ENCODE measurements around the gene EYS. TPM values are rescaled to one million over a fixed set of nuclear protein-coding genes. Genes with fewer than 3 reads are reported as not detected.

Gene EYS
- polyA plus RNA-seq, 1 of the 3 experiments (the other 2 are of a cell fraction) = 0.05 TPM

GRCh38 chr6:64197246-64197645, 1509.8 kb downstream of the EYS start (continued):
- TF ChIP-seq PBX3 (IDR thresholded peaks at IDR 0.05) (no peak), NFIC (IDR thresholded peaks at IDR 0.05; ENCODE audit: borderline replicate concordance) (no peak), EP300 (IDR thresholded peaks at IDR 0.05; ENCODE audit: borderline replicate concordance in 1 of 2, low read depth in 1 of 2, low read length in 1 of 2) (no peak), MXI1 (IDR thresholded peaks at IDR 0.05; ENCODE audit: low read depth, low read length) (no peak), GABPA (IDR thresholded peaks at IDR 0.05; ENCODE audit: low read depth) (no peak), ELF1 (IDR thresholded peaks at IDR 0.05) (no peak), MEF2A (IDR thresholded peaks at IDR 0.05; ENCODE audit: borderline replicate concordance, low read depth) (no peak), RAD21 (IDR thresholded peaks at IDR 0.05; ENCODE audit: low read length) (no peak), JUND (IDR thresholded peaks at IDR 0.05) (no peak)

- ChIA-PET POLR2A (no interaction called here), CTCF (no interaction called here)
- H3K4me2 ChIP-seq = no peak overlapping the region
- TF ChIP-seq CHD2 (IDR thresholded peaks at IDR 0.05; ENCODE audit: low read length, partially characterized antibody) (no peak), YY1 (IDR thresholded peaks at IDR 0.05; ENCODE audit: low read depth) (no peak), RAD21 (IDR thresholded peaks at IDR 0.05; ENCODE audit: low read length) (no peak), USF1 (IDR thresholded peaks at IDR 0.05; ENCODE audit: borderline replicate concordance, low read depth) (no peak), FOXJ3 (CRISPR knock-in tag; IDR thresholded peaks at IDR 0.05) (no peak), EZH2phosphoT487 (IDR thresholded peaks at IDR 0.05; ENCODE audit: borderline replicate concordance, low read depth) (no peak), GATA2 (CRISPR knock-in tag; IDR thresholded peaks at IDR 0.05) (no peak), SIN3A (IDR thresholded peaks at IDR 0.05; ENCODE audit: borderline replicate concordance, low read depth, low read length) (no peak), MAX (IDR thresholded peaks at IDR 0.05; ENCODE audit: low read depth) (no peak), MEF2A (IDR thresholded peaks at IDR 0.05; ENCODE audit: borderline replicate concordance, low read depth) (no peak), TAF1 (IDR thresholded peaks at IDR 0.05; ENCODE audit: borderline replicate concordance, low read depth, low read length) (no peak), NFIC (IDR thresholded peaks at IDR 0.05; ENCODE audit: borderline replicate concordance) (no peak), RFX5 (IDR thresholded peaks at IDR 0.05; ENCODE audit: low read length) (no peak)
- TF ChIP-seq, protein P1, sequence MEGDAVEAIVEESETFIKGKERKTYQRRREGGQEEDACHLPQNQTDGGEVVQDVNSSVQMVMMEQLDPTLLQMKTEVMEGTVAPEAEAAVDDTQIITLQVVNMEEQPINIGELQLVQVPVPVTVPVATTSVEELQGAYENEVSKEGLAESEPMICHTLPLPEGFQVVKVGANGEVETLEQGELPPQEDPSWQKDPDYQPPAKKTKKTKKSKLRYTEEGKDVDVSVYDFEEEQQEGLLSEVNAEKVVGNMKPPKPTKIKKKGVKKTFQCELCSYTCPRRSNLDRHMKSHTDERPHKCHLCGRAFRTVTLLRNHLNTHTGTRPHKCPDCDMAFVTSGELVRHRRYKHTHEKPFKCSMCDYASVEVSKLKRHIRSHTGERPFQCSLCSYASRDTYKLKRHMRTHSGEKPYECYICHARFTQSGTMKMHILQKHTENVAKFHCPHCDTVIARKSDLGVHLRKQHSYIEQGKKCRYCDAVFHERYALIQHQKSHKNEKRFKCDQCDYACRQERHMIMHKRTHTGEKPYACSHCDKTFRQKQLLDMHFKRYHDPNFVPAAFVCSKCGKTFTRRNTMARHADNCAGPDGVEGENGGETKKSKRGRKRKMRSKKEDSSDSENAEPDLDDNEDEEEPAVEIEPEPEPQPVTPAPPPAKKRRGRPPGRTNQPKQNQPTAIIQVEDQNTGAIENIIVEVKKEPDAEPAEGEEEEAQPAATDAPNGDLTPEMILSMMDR (IDR thresholded peaks at IDR 0.05) = no peak
- H2AFZ ChIP-seq (ENCODE audit: low read depth) = no peak overlapping the region
- DNase-seq = no peak
- no peak overlapping the region for H3K4me3 ChIP-seq (ENCODE audit: low read depth in 2 of 2, low read length in 1 of 2)
- H3K27me3 ChIP-seq (ENCODE audit: insufficient read depth) = no peaks in the 10 kb centered on the region
- H3F3A ChIP-seq (replicated peaks; ENCODE audit: insufficient read depth) = no peaks in the 10 kb centered on the region
- no peaks in the 10 kb centered on the region for H3K36me3 ChIP-seq (replicated peaks in 1 of 2; ENCODE audit: control insufficient read depth in 1 of 2, insufficient read depth in 2 of 2, low read length in 1 of 2)
- no peaks in the 10 kb centered on the region for H4K20me1 ChIP-seq (ENCODE audit: insufficient read depth)
- H3K4me1 ChIP-seq (ENCODE audit: control insufficient read depth in 1 of 2, insufficient read depth in 2 of 2, low read depth in 1 of 2, low read length in 1 of 2) = no peaks in the 10 kb centered on the region
- no peaks in the 10 kb centered on the region for H3K79me2 ChIP-seq (ENCODE audit: insufficient read depth)
- H3K9me3 ChIP-seq = no peaks in the 10 kb centered on the region
- no peaks in the 10 kb centered on the region for H3K9me2 ChIP-seq
- H3K27ac ChIP-seq (ENCODE audit: low read depth in 2 of 2, low read length in 1 of 2) = no peak overlapping the region
- 88% methylated on average over 8 of the region's 8 CpGs for WGBS (ENCODE audit: low lambda C conversion rate)
- no peak overlapping the region for H3K9ac ChIP-seq
Measured at GRCh38 chr6:64186592-64186991, 1520.4 kb downstream of the EYS start.

Measured in SK-N-SH (cell line).